Activated CD4-positive, alpha-beta T cell treated with anti-CD3 and anti-CD28 coated beads, Interleukin-2, amount 10 ng/mL, durations not matched to agents 24 days and 14 days (primary cell): ENCODE data around the gene C2CD2. TPM values are rescaled to one million over a fixed set of nuclear protein-coding genes. Genes with fewer than 3 reads are reported as not detected.
"Not testable (repeated sequence)": the region's sequence is repeated elsewhere in the genome, so short reads cannot be mapped to it uniquely, and the experiment has no call there.

Source experiments
- DNase-seq: peaks from one replicate; pipeline ENCODE4 v3.0.0; 2022
- H3K27ac Mint-ChIP-seq: one replicate; pipeline ENCODE4 v1.8.0; 2022; ENCODE audit warnings: mild to moderate bottlenecking, mixed read lengths
- H3K27me3 Mint-ChIP-seq: one replicate; pipeline ENCODE4 v1.8.0; 2022; ENCODE audit warnings: mixed read lengths
- H3K36me3 Mint-ChIP-seq: one replicate; pipeline ENCODE4 v1.8.0; 2022; ENCODE audit warnings: low read depth, mild to moderate bottlenecking, mixed read lengths
- H3K4me1 Mint-ChIP-seq: one replicate; pipeline ENCODE4 v1.8.0; 2021; ENCODE audit warnings: mixed read lengths
- H3K4me3 Mint-ChIP-seq: one replicate; pipeline ENCODE4 v1.8.0; 2022; ENCODE audit warnings: mild to moderate bottlenecking, moderate library complexity, mixed read lengths
- H3K9me3 Mint-ChIP-seq: one replicate; pipeline ENCODE4 v1.8.0; 2021; ENCODE audit warnings: mixed read lengths
- intact Hi-C: fragments of 100-400 bp; cut with micrococcal nuclease; formaldehyde crosslinking; loops from one replicate; pipeline ENCODE4 v1.15.1; 2023
- total RNA-seq: library from RNA; stranded (reverse); gene quantifications from 2 replicates; pipeline ENCODE4 v1.2.3, GENCODE V29; 2022

C2CD2 gene
- total RNA-seq, 1 donor from 2014 or later, result 9.3 TPM

DNA sequence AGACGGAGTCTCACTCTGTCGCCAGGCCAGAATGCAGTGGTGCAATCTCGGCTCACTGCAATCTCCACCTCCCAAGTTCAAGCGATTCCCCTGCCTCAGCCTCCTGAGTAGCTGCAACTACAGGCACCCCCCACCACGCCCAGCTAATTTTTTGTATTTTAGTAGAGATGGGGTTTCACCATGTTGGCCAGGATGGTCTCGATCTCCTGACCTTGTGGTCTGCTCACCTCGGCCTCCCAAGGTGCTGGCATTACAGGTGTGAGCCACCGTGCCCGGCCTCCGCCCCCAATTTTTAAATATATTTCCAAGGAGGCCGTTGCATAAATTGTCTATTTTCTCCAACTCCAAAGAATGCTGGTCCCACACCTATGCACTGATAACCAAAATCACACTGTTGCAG lies 5.9 kb upstream of the C2CD2 start:
- H3K27ac Mint-ChIP-seq, DNase-seq, H3K4me3 Mint-ChIP-seq, H3K36me3 Mint-ChIP-seq, H3K9me3 Mint-ChIP-seq, H3K4me1 Mint-ChIP-seq: not testable (repeated sequence)
- H3K27me3 Mint-ChIP-seq, result peaks cover 15% of the 10 kb centered on the region
- intact Hi-C loops, result loop anchor here (5.0 kb wide), 1 partner anchor 43 kb away; no protein-coding TSS in a partner anchor

DNA sequence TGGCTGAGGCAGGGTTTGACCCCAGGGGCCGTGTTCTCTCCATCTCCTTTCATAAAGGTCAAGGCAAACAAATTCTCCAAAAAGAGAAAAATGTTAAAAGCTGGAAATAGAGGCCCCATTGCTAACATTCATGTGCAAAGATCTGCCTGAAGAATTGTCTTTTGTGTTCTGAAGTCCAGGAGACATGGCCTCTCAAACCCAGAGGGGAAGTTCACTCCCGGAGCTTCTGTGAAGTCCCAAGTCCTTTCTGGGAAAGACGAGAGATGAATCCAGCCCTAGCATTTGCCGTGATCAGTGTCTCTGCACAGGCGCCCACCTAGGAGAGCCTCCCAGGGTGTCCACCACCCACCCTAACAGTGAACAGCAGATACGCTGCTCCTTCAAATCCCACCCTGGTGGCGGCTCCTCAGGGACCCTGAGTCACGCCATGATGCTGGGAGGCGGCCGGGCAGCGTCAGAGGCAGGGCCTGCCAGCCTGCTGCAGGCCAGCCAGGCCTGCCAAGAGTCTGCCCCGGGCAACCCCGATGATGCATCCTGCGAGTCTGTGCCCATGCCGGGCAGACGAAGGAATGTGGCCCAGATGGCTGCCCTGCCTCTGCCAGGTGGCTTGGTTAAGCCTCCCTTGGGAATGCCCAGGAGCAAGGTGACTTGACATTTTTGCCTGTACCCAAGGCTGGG lies 5.2 kb upstream of the C2CD2 start:
- Mint-ChIP-seq H3K4me3 (no peak overlapping the region), H3K4me1 (peaks cover 13% of the 10 kb centered on the region), H3K27ac (no peak overlapping the region), H3K36me3 (no peaks in the 10 kb centered on the region), H3K27me3 (peaks cover 20% of the 10 kb centered on the region), H3K9me3 (no peaks in the 10 kb centered on the region)
- intact Hi-C loops, result loop anchor here (5.0 kb wide), 1 partner anchor 43 kb away; no protein-coding TSS in a partner anchor
- DNase-seq, result no peak

DNA sequence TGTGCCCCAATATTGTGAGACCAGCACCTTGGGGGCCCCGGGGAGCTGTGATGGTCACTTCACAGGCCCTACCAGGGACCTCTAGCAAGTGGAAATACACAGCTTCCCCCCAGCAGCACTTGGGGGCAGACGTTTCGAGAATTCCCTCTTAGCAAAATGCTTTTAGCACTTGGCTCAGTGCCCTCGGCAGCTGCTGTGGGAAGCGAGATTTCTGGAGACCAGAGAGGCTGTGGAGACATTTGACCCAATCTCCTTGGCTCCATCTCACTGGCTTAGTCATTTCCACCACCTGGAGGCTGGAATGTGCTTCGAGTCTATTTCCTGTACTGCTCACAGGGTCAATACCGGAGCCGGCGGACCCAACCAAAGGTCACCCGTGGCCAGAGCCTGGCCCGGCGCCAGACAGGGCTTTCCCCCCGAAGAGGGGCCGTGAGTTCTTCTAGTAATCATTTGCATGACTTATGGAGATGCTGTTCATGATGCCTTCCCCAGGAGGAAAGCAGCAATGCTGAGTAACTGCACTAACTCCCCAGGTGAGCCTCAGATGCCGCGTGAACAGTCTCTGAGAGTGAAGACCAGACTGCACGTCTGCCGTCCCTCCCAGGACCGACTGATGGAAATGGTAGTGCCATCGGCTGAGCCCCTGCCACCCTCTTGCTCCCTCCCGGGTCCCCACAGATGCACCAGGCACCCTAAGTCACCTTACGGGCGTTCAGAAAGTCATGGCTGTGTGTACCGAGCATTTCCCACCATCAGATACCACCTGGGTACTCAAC lies 4.4 kb upstream of the C2CD2 start:
- intact Hi-C loops, result loop anchor here (5.0 kb wide), 1 partner anchor 44 kb away; no protein-coding TSS in a partner anchor
- H3K36me3 Mint-ChIP-seq, result no peaks in the 10 kb centered on the region
- H3K4me3 Mint-ChIP-seq, result no peak overlapping the region
- no peak overlapping the region for H3K27ac Mint-ChIP-seq
- peaks cover 13% of the 10 kb centered on the region for H3K4me1 Mint-ChIP-seq
- DNase-seq, result no peak
- H3K9me3 Mint-ChIP-seq, result no peaks in the 10 kb centered on the region
- peaks cover 20% of the 10 kb centered on the region for H3K27me3 Mint-ChIP-seq

DNA sequence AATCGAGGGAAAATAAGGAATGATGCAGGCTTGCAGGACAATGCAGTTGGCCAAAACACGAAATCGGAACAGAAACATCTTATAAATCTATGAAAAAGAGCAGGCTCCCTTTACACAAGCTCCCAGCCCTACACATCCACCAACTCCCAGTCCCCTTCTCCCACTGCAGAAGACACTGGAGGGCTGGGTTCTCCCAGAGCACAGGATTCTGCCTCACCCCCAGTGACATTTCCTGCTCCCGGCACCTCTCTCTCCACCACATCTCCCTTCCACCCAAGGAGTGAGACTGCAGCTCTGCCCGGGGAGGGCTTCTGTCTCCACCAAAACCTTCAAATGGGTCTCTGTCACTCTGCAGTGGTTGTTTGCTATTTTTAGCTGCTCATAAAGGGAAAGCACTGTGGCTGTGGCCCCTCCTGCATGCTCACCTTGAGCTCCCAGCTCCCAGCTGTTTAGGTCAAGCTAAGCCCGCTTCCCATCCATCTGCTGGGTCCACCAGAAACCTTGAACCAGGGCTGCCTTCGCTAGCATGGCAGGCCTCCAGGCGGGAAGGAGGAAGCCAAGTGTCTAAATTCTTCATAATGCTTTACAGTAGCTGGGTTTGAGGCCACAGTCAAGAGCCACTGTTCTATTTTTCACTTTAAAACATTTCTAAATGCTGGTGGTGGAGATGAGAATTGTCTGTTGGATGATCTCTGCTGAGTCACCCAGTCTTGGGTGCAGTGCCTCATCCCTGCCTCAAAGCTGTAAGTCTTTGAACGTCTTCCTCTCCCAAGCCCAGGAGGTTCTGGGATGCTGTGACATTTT lies 3.3 kb upstream of the C2CD2 start:
- peaks cover 19% of the 10 kb centered on the region for H3K4me1 Mint-ChIP-seq
- no peaks in the 10 kb centered on the region for H3K9me3 Mint-ChIP-seq
- H3K27me3 Mint-ChIP-seq, result peaks cover 25% of the 10 kb centered on the region
- H3K27ac Mint-ChIP-seq, result no peak overlapping the region
- DNase-seq, result no peak
- intact Hi-C loops, result loop anchor here (5.0 kb wide), 1 partner anchor 45 kb away; no protein-coding TSS in a partner anchor
- no peaks in the 10 kb centered on the region for H3K36me3 Mint-ChIP-seq
- no peak overlapping the region for H3K4me3 Mint-ChIP-seq

DNA sequence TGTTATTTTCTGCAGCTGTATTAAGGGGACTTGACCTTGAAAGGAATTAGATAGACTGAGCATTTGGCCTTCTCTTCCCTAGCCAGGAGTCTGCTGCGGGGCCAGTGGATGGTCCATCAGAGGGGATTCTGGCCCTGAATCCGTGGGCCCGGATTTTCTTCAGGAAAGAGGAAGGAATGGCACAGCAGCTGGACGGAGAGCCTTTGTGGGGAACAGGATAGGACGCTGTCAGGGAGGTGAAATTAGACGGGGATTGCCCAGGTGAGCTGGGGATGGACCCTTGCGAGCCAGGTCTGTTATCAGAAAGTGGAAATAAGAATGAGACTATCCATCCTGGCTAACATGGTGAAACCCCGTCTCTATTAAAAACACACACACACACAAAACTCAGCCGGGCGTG lies 1.7 kb upstream of the C2CD2 start:
- no peaks in the 10 kb centered on the region for H3K9me3 Mint-ChIP-seq
- intact Hi-C loops, result loop anchor here (5.0 kb wide), 1 partner anchor 47 kb away; no protein-coding TSS in a partner anchor
- no peak overlapping the region for H3K27ac Mint-ChIP-seq
- no peak for DNase-seq
- H3K4me3 Mint-ChIP-seq, result no peak overlapping the region
- H3K36me3 Mint-ChIP-seq, result no peaks in the 10 kb centered on the region
- H3K27me3 Mint-ChIP-seq, result peaks cover 22% of the 10 kb centered on the region
- H3K4me1 Mint-ChIP-seq, result peaks cover 14% of the 10 kb centered on the region

DNA sequence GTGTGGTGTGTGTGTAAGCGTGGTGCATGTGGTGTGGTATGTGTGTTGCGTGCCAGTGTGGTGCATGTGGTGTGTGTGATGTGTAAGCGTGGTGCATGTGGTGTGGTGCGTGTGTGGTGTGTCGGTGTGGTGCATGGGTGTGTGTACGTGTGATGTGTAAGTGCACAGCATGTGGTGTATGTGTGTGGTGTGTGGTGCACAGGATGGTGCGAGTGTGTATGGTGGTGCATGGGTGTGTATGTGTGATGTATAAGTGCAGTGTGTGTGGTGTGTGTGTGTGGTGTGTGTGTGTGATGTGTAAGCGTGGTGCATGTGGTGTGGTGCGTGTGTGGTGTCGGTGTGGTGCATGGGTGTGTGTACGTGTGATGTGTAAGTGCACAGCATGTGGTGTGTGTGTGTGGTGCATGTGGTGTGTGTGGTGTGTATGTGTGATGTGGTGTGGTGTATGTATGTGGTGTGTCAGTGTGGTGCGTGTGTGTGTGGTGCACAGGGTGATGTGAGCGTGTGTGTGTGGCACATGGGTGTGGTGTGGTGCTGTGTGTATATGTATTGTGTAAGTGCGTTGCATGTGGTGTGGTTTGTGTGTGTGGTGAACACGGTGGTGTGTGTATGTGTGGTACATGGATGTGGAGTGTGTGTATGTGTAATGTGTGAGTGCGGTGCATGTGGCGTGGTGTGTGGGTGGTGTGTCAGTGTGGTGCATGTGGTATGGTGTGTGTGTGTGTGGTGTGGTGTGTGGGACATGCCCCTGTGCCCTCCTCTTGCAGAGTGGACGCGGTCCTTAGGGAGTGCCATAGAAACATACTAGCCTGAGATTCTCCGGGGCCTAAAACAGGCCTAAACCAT lies 1.1 kb upstream of the C2CD2 start:
- Mint-ChIP-seq H3K4me1 (peaks cover 14% of the 10 kb centered on the region), H3K36me3 (no peaks in the 10 kb centered on the region), H3K9me3 (no peaks in the 10 kb centered on the region), H3K27ac (peak overlapping the region; percentile 34), H3K4me3 (peak overlapping the region; percentile 50), H3K27me3 (peaks cover 20% of the 10 kb centered on the region)
- intact Hi-C loops, result loop anchor here (5.0 kb wide), 1 partner anchor 47 kb away; no protein-coding TSS in a partner anchor
- DNase-seq, result no peak

DNA sequence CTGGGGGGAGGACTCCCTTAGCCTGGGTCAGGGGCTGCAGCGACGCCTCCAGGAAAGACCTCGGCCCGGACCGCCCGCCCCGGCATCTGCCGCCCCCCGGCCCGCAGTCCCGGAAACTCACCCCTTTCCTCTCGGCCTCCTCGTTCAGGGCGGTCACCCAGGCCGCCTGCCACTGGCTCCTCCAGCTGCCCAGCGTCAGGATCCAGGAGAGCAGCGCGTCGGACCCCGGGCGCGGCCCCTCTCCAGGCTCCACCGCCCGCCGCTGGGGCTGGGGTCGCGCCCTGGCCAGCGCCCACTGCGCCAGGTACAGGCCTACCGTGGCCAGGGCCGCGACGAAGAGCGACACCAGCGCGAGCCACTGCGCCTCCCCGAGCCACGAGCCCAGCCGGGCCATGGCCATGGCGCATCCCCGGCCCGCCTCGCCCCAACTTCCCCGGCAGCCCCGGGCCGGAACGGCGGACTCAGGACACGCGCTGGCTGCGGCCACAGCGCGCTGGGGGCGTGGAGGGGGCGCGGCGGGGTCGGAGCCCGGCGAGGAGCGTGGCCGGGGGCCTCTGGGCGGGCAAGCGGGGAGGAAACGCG lies 478 bp downstream of the C2CD2 start:
- intact Hi-C loops, result no loop called here
- Mint-ChIP-seq H3K27ac (no peak overlapping the region), H3K36me3 (no peaks in the 10 kb centered on the region), H3K9me3 (no peaks in the 10 kb centered on the region), H3K4me3 (peak overlapping the region; percentile 61), H3K4me1 (peaks cover 14% of the 10 kb centered on the region), H3K27me3 (peaks cover 20% of the 10 kb centered on the region)
- DNase-seq, result peak; percentile 61

DNA sequence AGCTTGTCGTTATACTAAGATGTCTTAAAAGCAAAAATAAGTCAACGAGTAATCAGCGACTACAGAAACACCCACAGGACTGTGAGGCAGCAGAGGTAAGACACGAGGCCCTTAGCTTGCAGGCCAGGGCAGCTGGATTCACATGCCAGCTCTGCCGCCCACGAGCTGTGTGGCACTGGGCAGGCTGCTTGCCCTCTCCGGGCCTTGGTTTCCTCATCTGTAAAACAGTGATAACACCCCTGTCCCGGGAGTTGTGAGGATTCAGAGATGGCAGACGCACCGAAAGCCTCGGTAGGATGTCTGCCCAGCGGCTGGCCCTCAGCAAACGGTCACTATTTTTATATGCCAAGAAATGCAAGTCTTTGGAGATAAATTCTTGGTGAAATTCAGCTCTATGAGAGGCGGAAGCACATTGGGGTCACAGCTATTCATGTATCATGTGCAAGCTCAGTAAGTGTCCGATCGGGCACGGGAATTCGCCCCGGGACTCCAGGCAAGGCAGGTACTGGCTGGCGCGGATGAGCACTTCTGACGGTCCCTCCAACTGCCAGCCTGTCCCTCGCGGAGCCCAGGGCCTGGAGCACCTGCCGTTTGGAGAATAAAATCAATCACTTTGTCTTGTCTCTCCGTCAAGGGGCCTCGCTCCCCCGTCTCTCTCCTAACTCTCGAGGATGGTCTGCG lies 1.1 kb downstream of the C2CD2 start:
- H3K4me1 Mint-ChIP-seq, result peaks cover 14% of the 10 kb centered on the region
- H3K36me3 Mint-ChIP-seq, result no peaks in the 10 kb centered on the region
- H3K9me3 Mint-ChIP-seq, result no peaks in the 10 kb centered on the region
- peaks cover 20% of the 10 kb centered on the region for H3K27me3 Mint-ChIP-seq
- H3K4me3 Mint-ChIP-seq, result peak overlapping the region; percentile 61
- H3K27ac Mint-ChIP-seq, result peak overlapping the region; percentile 23
- intact Hi-C loops, result no loop called here
- DNase-seq, result no peak

DNA sequence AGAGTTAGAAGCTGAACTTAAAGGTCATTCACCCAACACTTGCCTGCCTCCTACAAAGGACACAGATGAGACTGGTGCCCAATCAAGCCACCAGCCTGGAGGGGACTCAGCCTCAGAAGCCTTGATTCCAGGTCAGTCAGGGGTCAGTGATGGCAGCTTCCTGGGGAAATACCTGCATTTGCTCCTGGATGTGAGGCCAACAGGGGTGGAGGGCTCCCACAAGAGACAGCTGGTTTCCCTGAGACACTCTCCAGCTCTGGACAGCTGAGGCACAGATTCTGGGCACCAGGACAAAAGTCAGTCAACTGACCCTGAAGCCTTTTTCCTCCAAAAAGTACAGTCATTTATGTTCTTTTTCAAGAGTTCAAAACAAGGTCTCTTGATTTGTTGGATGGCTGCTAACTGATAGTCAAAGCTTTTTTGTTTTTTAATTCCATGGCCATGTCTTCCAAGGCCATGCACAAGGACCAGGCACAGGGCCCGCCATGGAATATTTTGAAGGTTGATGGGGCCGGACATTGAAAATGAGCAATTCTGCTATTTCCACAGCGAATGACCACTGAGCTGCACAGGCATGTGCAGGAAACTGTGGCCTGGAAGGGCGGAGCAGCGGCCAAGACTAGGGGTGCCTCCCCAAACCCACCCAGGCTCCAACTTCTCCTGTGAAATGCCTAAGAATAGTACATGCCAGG lies 1.8 kb downstream of the C2CD2 start:
- intact Hi-C loops, result no loop called here
- Mint-ChIP-seq H3K4me3 (peak overlapping the region; percentile 61), H3K4me1 (peaks cover 11% of the 10 kb centered on the region), H3K27me3 (peaks cover 20% of the 10 kb centered on the region), H3K27ac (no peak overlapping the region), H3K36me3 (no peaks in the 10 kb centered on the region), H3K9me3 (no peaks in the 10 kb centered on the region)
- no peak for DNase-seq

DNA sequence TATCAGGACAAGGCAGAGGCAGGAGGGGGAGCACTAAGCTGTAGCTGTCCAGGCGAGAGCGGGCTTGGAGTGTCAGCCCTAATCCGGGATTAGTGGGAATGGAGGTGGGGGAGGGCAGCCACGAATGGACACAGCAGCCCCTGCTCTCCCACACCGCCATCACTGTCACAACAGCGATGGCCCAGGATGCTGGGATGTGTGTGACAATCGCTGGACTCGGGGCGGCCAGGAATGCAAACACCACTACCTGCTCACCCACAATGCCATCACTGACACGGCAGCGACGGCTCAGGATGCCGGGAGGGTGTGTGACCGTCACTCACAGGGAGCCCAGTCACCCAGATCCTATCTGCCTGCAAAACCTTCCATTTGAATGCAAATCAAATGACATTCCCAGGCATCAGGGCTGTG lies 2.9 kb downstream of the C2CD2 start:
- no peak for DNase-seq
- Mint-ChIP-seq H3K27ac (no peak overlapping the region), H3K4me1 (peaks cover 11% of the 10 kb centered on the region), H3K27me3 (peaks cover 20% of the 10 kb centered on the region), H3K4me3 (no peak overlapping the region), H3K9me3 (no peaks in the 10 kb centered on the region), H3K36me3 (no peaks in the 10 kb centered on the region)
- intact Hi-C loops, result no loop called here

DNA sequence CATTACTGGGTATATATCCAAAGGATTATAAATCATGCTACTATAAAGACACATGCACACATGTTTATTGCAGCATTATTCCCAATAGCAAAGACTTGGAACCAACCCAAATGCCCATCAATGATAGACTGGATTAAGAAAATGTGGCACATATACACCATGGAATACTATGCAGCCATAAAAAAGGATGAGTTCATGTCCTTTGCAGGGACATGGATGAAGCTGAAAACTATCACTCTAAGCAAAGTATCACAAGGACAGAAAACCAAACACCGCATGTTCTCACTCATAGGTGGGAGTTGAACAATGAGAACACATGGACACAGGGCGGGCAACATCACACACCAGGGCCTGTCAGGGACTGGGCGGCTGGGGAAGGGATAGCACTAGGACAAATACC lies 4.2 kb downstream of the C2CD2 start:
- H3K36me3 Mint-ChIP-seq, H3K9me3 Mint-ChIP-seq, intact Hi-C loops, H3K4me3 Mint-ChIP-seq, DNase-seq, H3K27ac Mint-ChIP-seq: not testable (repeated sequence)
- peaks cover 20% of the 10 kb centered on the region for H3K27me3 Mint-ChIP-seq
- peaks cover 10% of the 10 kb centered on the region for H3K4me1 Mint-ChIP-seq

DNA sequence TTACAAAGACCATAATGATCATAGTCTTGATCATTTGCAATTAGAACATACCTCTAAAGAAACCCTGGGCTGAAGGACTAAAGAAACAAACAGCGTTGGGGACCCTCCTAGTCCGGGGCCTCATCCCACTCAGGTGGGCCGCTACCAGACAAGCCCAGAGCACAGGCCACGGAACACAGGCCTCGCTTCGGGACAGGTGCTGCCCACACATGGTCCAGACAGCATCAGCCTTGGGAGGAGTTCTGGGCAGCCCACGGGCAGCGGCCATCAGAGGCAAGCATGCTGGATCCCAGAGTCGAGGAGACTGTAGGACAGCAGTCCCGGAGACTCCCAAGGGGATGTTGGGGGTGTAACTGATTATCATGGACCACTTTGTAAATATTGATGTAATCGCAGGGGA lies 4.9 kb downstream of the C2CD2 start:
- H3K4me1 Mint-ChIP-seq, result peaks cover 7% of the 10 kb centered on the region
- no peak for DNase-seq
- intact Hi-C loops, result no loop called here
- H3K36me3 Mint-ChIP-seq, result no peaks in the 10 kb centered on the region
- H3K27ac Mint-ChIP-seq, result no peak overlapping the region
- no peaks in the 10 kb centered on the region for H3K9me3 Mint-ChIP-seq
- H3K27me3 Mint-ChIP-seq, result peaks cover 15% of the 10 kb centered on the region
- H3K4me3 Mint-ChIP-seq, result no peak overlapping the region
